ENCODE results near the gene PMM1.
"Not testable (repeated sequence)": the region's sequence is repeated elsewhere in the genome, so short reads cannot be mapped to it uniquely, and the experiment has no call there.

Gene PMM1

GRCh38 chr22:41589391-41590241 lies at the start of gene PMM1:
Gene PMM1 (minus strand): TSS chr22:41589840. CDS start chr22:41589805, 35 bp downstream.
- Histone ChIP-seq H3K4me3 (ENCODE audit: low read length) (peak within 1 kb of the TSS; percentile 77), H2AFZ (ENCODE audit: low read depth, low read length) (peak within 1 kb of the TSS; percentile 27), H3K4me1 (ENCODE audit: insufficient read depth, low read length) (peaks cover 10% of the 10 kb centered on the region), H3K36me3 (ENCODE audit: insufficient read depth, low read length) (peaks cover 4% of the 10 kb centered on the region), H3K9me3 (ENCODE audit: low read length) (no peaks in the 10 kb centered on the region), H3K27me3 (ENCODE audit: insufficient read depth, low read length) (no peaks in the 10 kb centered on the region)

- H2AFZ ChIP-seq (ENCODE audit: low read depth, low read length), result no peak overlapping the region
- peaks cover 88% of the 10 kb centered on the region for H3K36me3 ChIP-seq (ENCODE audit: insufficient read depth, low read length)
- H3K4me3 ChIP-seq (ENCODE audit: low read length), result no peak overlapping the region
- H3K9me3 ChIP-seq (ENCODE audit: low read length), result no peaks in the 10 kb centered on the region
- H3K27me3 ChIP-seq (ENCODE audit: insufficient read depth, low read length), result no peaks in the 10 kb centered on the region
- no peaks in the 10 kb centered on the region for H3K4me1 ChIP-seq (ENCODE audit: insufficient read depth, low read length)
These were observed 49.1 kb upstream of the PMM1 start for GRCh38 chr22:41638748-41639147.

GRCh38 chr22:41638124-41638523 lies 48.5 kb upstream of the PMM1 start:
- H3K4me1 ChIP-seq (ENCODE audit: insufficient read depth, low read length), result no peaks in the 10 kb centered on the region
- no peak overlapping the region for H2AFZ ChIP-seq (ENCODE audit: low read depth, low read length)
- H3K9me3 ChIP-seq (ENCODE audit: low read length), result no peaks in the 10 kb centered on the region
- H3K4me3 ChIP-seq (ENCODE audit: low read length), result no peak overlapping the region
- peaks cover 91% of the 10 kb centered on the region for H3K36me3 ChIP-seq (ENCODE audit: insufficient read depth, low read length)
- no peaks in the 10 kb centered on the region for H3K27me3 ChIP-seq (ENCODE audit: insufficient read depth, low read length)

DNA sequence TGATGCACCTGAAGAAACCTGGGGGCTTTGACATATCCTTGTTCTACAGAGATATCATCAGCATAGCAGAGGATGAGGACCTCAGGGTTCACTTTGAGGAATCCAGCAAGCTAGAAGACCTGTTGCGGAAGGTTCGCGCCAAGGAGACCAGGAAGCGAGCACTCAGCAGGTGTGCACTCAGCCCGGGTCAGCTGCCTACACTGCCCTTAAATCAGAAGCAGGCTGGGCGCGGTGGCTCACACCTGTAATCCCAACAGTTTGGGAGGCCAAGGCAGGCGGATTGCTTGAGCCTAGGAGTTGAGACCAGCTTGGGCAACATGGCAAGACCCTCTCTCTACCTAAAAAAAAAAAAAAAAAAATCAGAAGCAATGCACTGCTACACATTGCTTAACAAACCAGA lies 48.0 kb upstream of the PMM1 start:
- peaks cover 88% of the 10 kb centered on the region for H3K36me3 ChIP-seq (ENCODE audit: insufficient read depth, low read length)
- not testable (repeated sequence) for H3K4me1 ChIP-seq (ENCODE audit: insufficient read depth, low read length)

DNA sequence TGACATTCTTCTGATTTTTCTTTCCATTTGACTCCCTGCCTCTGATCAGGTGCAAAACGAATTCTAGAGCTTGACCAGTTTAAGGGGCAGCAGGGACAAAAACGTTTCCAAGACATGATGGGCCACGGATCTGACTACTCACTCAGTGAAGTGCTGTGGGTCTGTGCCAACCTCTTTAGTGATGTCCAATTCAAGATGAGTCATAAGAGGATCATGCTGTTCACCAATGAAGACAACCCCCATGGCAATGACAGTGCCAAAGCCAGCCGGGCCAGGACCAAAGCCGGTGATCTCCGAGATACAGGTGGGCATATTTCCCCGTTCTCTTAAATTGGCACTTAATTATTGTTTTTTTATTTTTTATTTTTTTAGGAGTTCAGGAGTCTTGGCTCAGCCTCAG lies 46.8 kb upstream of the PMM1 start:
- H3K4me3 ChIP-seq (ENCODE audit: low read length), result no peak overlapping the region
- no peak overlapping the region for H2AFZ ChIP-seq (ENCODE audit: low read depth, low read length)
- H3K4me1 ChIP-seq (ENCODE audit: insufficient read depth, low read length), result no peaks in the 10 kb centered on the region
- no peaks in the 10 kb centered on the region for H3K9me3 ChIP-seq (ENCODE audit: low read length)
- H3K27me3 ChIP-seq (ENCODE audit: insufficient read depth, low read length), result no peaks in the 10 kb centered on the region
- peaks cover 84% of the 10 kb centered on the region for H3K36me3 ChIP-seq (ENCODE audit: insufficient read depth, low read length)

More for the DNA sequence above, 48.0 kb upstream of the PMM1 start:
- not testable (repeated sequence) for H3K27me3 ChIP-seq (ENCODE audit: insufficient read depth, low read length); H2AFZ ChIP-seq (ENCODE audit: low read depth, low read length); H3K4me3 ChIP-seq (ENCODE audit: low read length); H3K9me3 ChIP-seq (ENCODE audit: low read length)

DNA sequence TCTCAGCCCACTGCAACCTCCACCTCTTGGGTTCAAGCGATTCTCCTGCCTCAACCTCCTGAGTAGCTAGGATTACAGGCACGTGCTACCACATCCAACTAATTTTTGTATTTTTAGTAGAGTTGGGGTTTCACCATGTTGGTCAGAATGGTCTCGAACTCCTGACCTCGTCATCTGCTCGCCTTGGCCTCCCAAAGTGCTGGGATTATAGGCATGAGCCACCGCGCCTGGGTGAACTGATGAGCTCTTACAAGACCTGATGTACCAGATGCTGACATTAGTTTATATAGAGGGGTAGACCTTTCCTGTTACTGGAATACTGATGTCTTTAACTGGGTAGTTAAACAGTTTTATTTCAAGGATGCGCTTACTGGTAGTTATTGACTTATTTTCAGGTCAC lies 45.0 kb upstream of the PMM1 start:
- H2AFZ ChIP-seq (ENCODE audit: low read depth, low read length); H3K27me3 ChIP-seq (ENCODE audit: insufficient read depth, low read length); H3K9me3 ChIP-seq (ENCODE audit: low read length); H3K4me1 ChIP-seq (ENCODE audit: insufficient read depth, low read length); H3K4me3 ChIP-seq (ENCODE audit: low read length): not testable (repeated sequence)
- peaks cover 74% of the 10 kb centered on the region for H3K36me3 ChIP-seq (ENCODE audit: insufficient read depth, low read length)

DNA sequence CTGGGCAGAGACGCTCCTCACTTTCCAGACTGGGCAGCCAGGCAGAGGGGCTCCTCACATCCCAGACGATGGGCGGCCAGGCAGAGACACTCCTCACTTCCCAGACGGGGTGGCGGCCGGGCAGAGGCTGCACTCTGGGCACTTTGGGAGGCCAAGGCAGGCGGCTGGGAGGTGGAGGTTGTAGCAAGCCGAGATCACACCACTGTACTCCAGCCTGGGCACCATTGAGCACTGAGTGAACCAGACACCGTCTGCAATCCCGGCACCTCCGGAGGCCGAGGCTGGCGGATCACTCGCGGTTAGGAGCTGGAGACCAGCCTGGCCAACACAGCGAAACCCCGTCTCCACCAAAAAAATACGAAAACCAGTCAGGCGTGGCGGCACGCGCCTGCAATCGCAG lies 42.0 kb upstream of the PMM1 start:
- peaks cover 72% of the 10 kb centered on the region for H3K36me3 ChIP-seq (ENCODE audit: insufficient read depth, low read length)
- H3K27me3 ChIP-seq (ENCODE audit: insufficient read depth, low read length); H2AFZ ChIP-seq (ENCODE audit: low read depth, low read length); H3K4me3 ChIP-seq (ENCODE audit: low read length); H3K9me3 ChIP-seq (ENCODE audit: low read length); H3K4me1 ChIP-seq (ENCODE audit: insufficient read depth, low read length): not testable (repeated sequence)

- not testable (repeated sequence) for H3K27me3 ChIP-seq (ENCODE audit: insufficient read depth, low read length); H3K4me1 ChIP-seq (ENCODE audit: insufficient read depth, low read length); H3K9me3 ChIP-seq (ENCODE audit: low read length); H2AFZ ChIP-seq (ENCODE audit: low read depth, low read length); H3K4me3 ChIP-seq (ENCODE audit: low read length)
- peaks cover 68% of the 10 kb centered on the region for H3K36me3 ChIP-seq (ENCODE audit: insufficient read depth, low read length)
These were observed 41.5 kb upstream of the PMM1 start for GRCh38 chr22:41631115-41631514.

DNA sequence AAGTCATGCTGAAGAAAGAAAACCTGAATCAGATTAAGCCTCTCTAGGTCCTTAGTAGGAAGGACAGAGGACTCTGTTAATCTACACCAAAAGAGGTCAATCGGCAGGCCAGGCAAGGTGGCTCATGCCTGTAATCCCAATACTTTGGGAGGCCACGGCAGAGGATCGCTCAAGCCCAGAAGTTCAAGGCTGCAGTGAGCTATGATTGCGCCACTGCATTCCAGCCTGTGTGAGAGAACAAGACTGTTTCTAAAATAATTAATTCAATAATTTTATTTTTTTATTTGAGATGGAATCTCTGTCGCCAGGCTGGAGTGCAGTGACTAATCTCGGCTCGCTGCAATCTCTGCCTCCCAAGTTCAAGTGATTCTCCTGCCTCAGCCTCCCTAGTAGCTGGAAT lies 35.9 kb upstream of the PMM1 start:
- peaks cover 58% of the 10 kb centered on the region for H3K36me3 ChIP-seq (ENCODE audit: insufficient read depth, low read length)

DNA sequence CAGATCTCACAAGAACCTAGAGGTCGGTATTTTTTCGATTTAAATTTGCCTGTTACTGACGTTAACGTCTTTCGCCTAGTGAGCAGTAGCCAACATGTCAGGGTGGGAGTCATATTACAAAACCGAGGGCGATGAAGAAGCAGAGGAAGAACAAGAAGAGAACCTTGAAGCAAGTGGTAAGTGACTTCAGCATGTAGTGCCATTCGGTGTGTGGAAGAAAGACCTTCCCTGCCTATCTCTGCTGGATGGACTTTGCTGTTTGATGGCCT lies 32.2 kb upstream of the PMM1 start:
- H3K4me1 ChIP-seq (ENCODE audit: insufficient read depth, low read length), result peaks cover 21% of the 10 kb centered on the region
- H2AFZ ChIP-seq (ENCODE audit: low read depth, low read length), result no peak overlapping the region
- peaks cover 31% of the 10 kb centered on the region for H3K36me3 ChIP-seq (ENCODE audit: insufficient read depth, low read length)
- no peaks in the 10 kb centered on the region for H3K27me3 ChIP-seq (ENCODE audit: insufficient read depth, low read length)
- H3K4me3 ChIP-seq (ENCODE audit: low read length), result peak overlapping the region; percentile 95
- no peaks in the 10 kb centered on the region for H3K9me3 ChIP-seq (ENCODE audit: low read length)

More for the DNA sequence above, 35.9 kb upstream of the PMM1 start:
- H3K27me3 ChIP-seq (ENCODE audit: insufficient read depth, low read length), result no peaks in the 10 kb centered on the region
- no peak overlapping the region for H2AFZ ChIP-seq (ENCODE audit: low read depth, low read length)
- H3K4me1 ChIP-seq (ENCODE audit: insufficient read depth, low read length), result peaks cover 6% of the 10 kb centered on the region
- H3K4me3 ChIP-seq (ENCODE audit: low read length), result no peak overlapping the region
- H3K9me3 ChIP-seq (ENCODE audit: low read length), result peaks cover 9% of the 10 kb centered on the region

- H3K27me3 ChIP-seq (ENCODE audit: insufficient read depth, low read length), result no peaks in the 10 kb centered on the region
- peak within 1 kb of the TSS; percentile 95 for H3K4me3 ChIP-seq (ENCODE audit: low read length)
- no peaks in the 10 kb centered on the region for H3K9me3 ChIP-seq (ENCODE audit: low read length)
- peaks cover 21% of the 10 kb centered on the region for H3K4me1 ChIP-seq (ENCODE audit: insufficient read depth, low read length)
- peak within 1 kb of the TSS; percentile 81 for H2AFZ ChIP-seq (ENCODE audit: low read depth, low read length)
- H3K36me3 ChIP-seq (ENCODE audit: insufficient read depth, low read length), result peaks cover 29% of the 10 kb centered on the region
These were observed 31.7 kb upstream of the PMM1 start, which contains the start of gene XRCC6 for GRCh38 chr22:41621099-41621910. Gene XRCC6 (plus strand): TSS chr22:41621295. CDS start chr22:41622005, 710 bp downstream.

GRCh38 chr22:41620589-41621098 lies 31.0 kb upstream of the PMM1 start, which contains the start of gene DESI1:
Gene DESI1 (minus strand): TSS chr22:41621043. CDS start chr22:41620839, 204 bp downstream.
- H3K36me3 ChIP-seq (ENCODE audit: insufficient read depth, low read length), result peaks cover 23% of the 10 kb centered on the region
- no peaks in the 10 kb centered on the region for H3K27me3 ChIP-seq (ENCODE audit: insufficient read depth, low read length)
- peak within 1 kb of the TSS; percentile 81 for H2AFZ ChIP-seq (ENCODE audit: low read depth, low read length)
- H3K9me3 ChIP-seq (ENCODE audit: low read length), result no peaks in the 10 kb centered on the region
- H3K4me1 ChIP-seq (ENCODE audit: insufficient read depth, low read length), result peaks cover 21% of the 10 kb centered on the region
- H3K4me3 ChIP-seq (ENCODE audit: low read length), result peak within 1 kb of the TSS; percentile 95

GRCh38 chr22:41619979-41620588 lies 30.4 kb upstream of the PMM1 start:
- Histone ChIP-seq H3K9me3 (ENCODE audit: low read length) (no peaks in the 10 kb centered on the region), H3K4me3 (ENCODE audit: low read length) (peak overlapping the region; percentile 95), H3K36me3 (ENCODE audit: insufficient read depth, low read length) (peaks cover 17% of the 10 kb centered on the region), H3K4me1 (ENCODE audit: insufficient read depth, low read length) (peaks cover 21% of the 10 kb centered on the region), H2AFZ (ENCODE audit: low read depth, low read length) (peak overlapping the region; percentile 50), H3K27me3 (ENCODE audit: insufficient read depth, low read length) (no peaks in the 10 kb centered on the region)
